HUDEP-2 (cell line): ENCODE measurements around the gene SPRED1.
A peak's percentile ranks its signal among the peaks of the same experiment; 100 is the strongest.

Experiments
- DNase-seq, 76 experiments: peaks; one replicate each; lab custom pipeline; 2025; ENCODE audit not compliant: unreplicated experiment in 76 of 76; lab: John Stamatoyannopoulos, UW

The SPRED1 gene

DNA sequence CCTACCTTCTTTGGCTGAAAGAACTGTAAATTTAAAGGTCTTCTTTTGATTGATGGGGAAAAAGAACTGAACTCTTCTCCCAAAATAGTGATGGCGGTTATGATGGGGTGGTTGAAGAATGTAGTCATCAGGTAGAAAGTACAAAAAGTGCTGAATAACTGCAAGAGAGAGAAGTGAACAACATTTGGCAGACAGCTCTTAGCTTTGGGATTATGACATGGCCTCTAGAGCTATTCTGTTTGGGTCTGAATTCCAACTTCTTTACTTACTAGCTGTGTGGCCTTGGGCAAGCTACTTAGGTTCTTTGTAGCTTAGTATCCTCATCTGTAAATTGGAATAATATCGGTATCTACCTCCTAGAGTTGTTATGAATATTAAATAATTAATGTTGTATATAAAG, 91.7 kb downstream of the SPRED1 start:
- no peak for DNase-seq

DNA sequence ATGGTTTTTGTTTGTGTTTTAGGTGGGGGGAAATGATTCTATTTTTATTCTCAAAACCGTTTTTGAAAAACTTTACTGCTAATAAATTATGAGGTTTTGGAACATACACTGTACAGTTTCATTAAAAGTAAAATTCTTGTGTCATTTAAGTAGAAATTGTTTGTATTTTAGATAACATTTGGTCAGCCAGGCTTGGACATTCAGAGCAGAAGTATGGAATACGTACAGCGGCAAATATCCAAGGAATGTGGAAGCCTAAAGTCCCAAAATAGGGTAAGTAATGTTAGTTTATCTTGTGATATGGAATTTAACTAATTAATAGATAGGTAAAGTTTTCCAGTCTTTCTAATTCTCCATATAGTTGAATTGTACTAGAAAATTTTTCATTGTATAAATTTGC, 96.6 kb downstream of the SPRED1 start:
- DNase-seq, result no peak

DNA sequence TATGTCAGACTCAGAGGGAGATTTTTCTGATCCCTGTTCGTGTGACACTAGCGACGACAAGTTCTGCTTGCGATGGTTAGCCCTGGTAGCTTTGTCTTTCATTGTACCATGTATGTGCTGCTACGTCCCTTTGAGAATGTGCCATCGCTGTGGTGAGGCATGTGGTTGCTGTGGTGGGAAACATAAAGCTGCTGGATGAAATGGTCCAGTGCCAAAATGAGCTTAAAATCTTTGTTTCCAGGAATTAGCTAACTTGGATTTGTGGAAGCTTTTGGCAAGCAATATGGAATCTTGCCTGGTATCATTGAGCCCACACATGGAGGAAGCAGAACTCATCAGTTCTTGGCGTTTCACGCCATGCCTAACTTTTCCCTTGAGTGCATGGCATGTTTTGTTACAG, 98.8 kb downstream of the SPRED1 start:
- no peak for DNase-seq

DNA sequence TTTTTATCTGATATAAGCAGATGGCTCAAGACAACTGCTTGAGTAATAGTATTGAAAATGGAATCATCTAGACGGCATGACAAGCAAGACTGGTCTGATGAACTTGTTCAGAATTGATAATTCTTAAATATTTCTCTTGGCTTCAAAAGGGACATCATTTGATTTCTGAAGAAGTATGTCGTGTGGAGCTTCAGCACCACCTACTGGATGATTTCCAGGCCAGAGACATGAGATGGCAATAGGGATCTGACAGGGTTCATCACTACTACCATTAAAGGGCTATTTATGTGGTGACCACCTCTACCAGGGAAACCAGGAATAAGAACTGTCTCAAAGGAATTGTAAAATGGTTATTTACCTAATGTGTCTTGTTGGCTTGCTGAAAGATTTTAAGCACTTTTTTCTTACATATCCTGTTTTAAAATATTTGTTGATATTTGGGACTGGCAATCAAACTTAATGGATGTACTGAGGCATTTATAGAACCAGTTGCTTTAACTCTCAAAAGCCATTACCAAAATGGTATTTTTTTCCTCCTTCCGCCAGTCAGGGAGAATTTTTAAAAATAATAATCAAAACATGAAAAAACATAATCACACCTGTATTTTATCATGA, 101.8 kb downstream of the SPRED1 start:
- DNase-seq, result peak in 65 of 76 experiments; percentile 2 to 72 (median 42)

DNA sequence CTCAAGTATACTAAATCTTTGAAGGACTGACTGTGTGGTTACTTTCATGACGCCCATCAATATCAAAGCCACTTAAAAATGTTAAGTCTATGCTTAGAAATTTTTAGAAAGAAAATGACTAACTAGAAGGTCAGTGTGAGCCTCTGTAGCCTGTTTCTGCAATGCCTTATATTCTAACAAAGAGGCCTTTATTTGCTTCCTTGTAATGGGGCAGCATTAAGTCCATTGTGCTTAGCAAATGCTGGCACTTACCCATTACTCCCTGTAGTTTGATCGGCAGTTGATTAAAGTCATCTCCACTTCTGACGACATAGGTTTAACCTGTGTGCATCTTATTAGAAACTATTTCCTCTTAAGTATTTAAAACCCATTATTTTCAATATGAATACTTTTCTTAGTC, 109.7 kb downstream of the SPRED1 start:
- DNase-seq, result no peak

DNA sequence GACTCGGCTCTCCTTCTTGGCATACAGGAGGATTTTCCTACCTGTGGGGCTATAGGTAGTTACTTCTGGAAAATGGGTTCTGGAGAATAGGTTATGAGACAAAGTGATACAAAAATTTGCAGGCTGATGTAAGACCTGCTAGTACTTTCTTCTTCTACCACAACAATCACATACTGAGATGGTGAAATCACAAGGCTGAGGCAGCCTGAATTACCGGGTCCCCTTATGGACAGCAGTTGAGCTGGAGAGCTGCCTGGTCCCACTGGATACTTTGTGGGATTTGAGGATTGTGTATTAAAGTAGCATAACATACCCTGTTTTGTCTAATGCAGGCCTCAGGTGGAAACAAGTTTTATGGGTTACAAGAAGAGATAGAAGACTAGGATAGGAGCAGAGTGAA, 114.8 kb downstream of the SPRED1 start:
- no peak for DNase-seq

DNA sequence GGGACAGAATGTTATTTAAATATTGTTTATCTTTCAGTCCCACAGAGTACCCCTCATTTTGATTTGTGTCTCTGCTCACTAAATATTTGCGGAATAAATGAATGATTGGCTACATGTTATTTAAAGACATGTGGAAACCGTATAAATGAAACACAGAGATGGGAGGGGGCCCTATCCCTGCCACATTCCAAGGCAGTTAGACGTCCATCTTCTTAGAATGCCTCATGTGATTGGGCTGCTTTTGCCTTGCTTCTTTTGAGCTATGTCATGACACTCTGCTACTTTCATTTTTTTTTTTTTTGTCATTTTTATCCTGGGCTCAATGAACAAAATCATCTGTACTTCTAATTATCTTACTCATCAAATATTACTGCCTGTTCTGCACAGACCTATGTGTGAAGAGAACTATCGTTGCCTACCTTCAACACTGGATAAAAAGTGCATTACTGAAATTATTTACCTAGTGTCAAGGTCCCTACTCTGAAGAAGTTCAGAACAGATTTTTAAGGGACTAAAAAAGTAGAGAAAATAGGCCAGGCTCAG, 117.4 kb downstream of the SPRED1 start:
- no peak for DNase-seq

DNA sequence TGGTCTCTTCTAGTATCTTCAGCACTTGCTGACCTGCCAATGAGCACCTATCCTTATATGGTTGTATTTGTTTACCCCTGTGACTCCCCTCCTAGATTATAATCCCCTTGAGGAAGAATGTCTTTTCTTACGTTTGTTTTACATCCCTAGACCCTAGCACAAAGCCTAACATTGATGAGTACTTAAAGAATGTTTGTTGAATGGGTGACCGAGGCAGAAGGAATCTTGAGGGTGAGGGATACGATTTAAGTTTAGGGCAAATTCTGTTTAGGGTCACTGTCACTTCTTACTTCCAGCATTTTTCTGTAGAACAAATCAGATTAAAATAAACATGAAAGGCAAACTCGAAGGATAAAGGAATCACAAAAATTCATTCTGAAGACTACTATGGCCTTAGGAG, 120.4 kb downstream of the SPRED1 start:
- no peak for DNase-seq

DNA sequence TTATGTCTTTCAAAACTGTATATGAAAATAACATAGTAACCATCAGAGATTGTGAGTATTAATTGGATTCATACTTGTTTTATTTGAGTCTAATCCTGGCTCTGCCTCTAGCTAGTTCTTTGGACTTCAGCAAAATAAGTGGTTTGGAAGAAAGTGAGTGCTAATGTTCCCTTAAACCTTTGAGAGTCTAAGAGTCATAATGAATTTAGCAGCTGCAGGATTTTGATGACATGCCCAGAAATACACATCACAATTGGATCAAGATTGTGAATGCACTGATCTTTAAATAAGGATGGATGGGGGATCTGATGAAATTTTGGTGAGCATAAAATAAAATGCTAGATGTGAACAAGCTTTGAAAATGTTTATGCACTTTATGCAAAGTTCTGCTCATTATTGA, 121.4 kb downstream of the SPRED1 start:
- DNase-seq, result no peak

DNA sequence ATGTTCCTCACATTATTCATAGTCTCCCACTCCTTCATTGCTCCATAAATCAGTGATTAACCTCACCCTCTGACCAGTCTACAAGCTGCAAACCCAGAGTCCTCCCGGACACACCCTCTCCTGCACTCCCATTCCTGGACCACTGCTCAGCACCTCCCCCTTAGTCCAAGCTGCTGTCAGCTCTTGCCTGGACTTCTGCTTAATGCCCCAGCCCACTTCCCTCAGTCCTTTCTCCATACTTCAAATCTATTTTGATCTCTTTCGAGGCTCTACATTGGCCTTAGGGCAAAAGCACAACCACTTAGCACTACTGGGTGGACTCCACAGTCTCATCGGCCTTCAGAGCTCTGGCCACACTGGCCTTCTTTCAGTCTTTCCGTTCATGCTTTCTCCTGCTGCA, 121.9 kb downstream of the SPRED1 start:
- no peak for DNase-seq

DNA sequence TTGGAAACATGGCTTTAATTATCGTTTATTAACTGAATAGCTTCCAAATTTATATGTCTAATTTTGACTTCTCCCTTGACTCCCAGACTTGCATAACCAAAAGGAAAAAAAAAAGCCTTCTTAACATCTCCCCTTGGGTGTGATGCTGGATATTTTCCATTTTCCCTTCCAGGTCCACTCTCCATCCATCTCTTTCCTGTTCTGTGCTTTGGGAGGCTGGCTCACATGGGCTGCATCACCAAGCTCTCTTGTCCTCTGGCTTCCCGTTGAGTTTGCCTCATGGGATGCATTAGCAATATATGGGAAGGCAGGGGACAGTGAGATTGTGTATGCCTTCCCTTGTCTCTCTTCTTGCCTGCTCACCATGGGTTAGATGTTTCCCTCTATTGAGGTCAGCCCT, 123.4 kb downstream of the SPRED1 start:
- DNase-seq, result no peak

DNA sequence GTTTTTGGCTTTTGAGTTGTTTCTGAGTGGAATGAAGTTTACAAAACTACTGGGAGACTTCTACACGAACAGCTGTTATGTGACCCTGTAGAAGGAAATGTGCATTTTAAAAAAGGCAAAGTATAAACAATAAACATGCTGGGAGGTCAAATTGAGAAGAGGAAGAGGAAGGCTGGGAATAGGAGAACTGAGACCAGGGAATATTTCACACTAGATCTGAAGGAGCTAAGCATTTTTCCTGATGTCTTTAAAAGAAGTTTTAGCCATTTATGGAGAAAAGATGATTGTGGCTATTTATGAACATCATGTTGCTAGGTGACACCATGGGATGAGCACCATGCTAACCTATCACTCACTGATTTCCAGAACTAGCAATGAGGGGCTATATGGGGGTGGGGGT, 125.0 kb downstream of the SPRED1 start:
- no peak for DNase-seq

DNA sequence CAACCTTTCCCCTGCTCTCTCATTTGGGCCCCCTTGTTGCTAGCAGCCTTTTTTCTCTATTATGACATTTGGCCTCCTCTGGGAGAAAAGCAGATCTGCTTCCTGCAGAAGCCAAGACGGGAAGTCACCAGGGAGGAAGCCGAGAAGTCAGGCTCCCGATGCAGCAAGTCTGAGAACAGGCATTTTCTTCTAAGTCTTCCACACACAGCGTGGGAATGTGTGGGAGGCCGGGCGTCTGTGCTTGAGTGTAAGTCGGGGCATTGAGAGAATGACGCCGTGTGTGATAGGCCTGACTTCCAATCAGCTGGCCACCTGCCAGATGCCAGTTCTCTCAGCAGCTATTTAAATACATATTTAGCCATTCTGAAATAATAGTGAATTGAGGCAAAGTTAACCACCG, 125.5 kb downstream of the SPRED1 start:
- DNase-seq, result peak in 8 of 76 experiments; percentile 1 to 9 (median 4)

DNA sequence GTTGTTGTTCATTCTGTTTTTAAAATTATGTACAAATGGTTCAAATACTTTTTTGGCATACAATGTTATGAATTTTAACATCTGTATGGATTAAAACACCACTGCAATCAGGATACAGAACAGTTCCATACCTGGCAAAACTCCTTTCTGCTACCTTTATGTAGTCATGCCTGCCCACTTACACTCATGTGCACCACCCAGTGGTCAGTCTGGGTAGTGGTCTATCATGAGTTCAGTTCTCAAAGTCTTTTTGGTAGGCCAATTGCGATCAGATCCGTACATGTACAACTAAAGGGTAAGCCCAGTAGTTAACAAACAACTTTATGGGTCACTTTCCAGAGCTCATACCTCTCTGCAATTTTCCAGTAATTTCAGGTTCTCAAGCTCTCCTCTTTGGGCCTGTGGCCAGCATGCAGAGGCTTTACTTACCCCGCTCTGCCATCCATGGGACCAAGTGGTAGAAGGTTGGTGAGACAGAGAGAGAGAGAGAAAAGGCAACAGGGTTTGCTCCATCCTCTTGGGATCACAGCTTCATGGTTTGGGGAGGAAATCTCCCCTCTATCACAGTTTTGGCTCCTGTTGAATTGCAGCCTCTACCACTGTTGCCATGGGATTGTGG, 137.4 kb downstream of the SPRED1 start:
- DNase-seq, result peak in 47 of 76 experiments; percentile 2 to 66 (median 25)

DNA sequence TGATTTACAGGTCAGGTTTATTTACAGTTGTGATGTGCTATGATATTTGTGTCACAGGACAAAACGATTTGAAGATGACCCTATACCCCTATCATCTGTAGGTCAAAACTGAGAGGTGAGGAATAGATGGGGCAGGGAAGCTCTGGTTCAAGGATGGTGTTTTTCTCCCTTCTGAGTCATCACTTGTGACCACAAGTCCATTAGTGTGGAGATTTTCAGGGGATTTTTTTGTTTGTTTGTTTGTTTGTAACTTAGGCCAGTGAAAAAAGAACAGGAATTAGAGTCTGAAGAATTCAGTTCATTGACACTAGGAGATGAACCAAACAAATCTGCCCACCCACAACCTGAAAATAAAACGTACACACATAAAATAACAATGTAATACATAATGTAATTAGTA, 138.6 kb downstream of the SPRED1 start:
- no peak for DNase-seq

DNA sequence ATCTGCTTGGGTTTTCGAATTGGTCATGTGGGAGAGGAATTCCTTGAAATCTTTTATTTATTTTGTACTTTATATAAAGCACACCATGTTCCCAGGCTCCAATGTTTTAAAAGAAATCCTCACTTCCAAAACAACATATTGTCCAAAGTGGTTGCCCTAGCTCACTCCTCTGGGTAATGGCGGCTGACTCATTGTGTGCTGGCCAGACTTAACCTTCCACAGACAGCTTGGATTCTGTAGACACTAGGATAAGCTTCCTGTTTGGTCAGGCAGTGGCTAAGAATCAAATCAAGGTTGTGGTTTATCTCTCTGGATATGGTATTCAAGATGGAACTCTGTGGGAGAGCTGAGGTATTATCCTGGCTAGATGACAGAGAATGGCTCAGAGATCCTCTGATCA, 145.5 kb downstream of the SPRED1 start:
- no peak for DNase-seq

DNA sequence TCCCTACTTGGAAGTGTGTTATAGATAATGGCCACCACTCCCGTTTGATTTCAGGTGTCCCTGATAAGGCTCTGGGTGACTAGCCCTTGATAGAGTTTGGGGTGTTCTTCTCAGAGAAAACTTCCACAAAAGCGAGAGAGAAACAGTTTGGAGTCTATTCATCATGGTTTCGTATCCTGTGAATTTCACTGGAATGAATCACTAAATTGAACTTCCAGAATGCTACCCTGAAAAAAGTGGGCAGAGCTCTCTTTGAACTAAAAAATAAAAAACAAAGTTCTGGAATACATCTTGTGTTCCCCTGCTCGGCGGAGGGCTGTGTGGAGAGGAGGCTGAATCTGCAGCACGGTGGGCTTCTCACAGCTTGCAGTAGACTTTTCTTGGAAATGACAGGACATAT, 148.5 kb downstream of the SPRED1 start:
- no peak for DNase-seq

DNA sequence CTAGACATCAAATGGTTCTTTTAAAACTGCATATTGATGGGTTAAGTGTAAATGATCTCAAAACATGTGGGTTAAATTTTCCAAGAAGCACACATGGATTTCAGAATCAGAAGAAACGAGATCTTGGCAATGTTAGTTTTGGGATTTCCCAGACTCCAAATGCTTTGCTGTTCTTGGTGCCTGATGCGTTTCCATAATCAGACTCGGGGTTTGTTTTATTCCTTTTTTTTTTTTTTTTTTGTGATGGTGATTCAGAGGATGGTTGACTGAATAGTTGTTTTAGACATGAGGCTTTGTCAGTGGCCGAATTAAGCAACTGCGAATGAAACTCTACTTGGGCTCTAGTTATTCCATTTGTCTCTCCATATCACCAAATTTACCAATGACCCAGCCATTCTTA, 149.1 kb downstream of the SPRED1 start:
- no peak for DNase-seq

DNA sequence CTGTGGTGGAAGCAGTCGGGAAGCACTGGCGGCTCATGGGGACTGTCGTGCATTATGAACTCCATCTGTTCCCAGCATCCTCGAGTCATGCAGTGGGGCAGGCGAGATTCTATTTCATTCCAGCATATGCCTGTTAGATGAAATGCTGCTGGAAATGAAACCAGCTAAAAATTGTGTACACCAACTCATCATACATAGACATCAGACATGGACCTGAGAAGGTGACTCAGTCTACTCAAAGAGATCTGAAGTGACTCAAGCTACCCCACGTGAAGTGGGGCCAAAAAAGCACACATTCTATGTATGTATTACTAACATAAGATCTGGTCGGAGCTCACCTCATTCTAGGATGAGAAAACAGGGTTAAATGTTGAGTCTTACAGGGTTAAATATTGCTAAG, 153.8 kb downstream of the SPRED1 start:
- DNase-seq, result no peak
